Colonic mucosa (tissue), 4 donors: ENCODE measurements around the gene ARID3A. TPM values are rescaled to one million over a fixed set of nuclear protein-coding genes. Genes with fewer than 3 reads are reported as not detected.
A peak's percentile ranks its signal among the peaks of the same experiment; 100 is the strongest.

Experiments
- DNase-seq: peaks from one replicate; pipeline ENCODE4 v3.0.0-alpha.2; 2020
- H3K27ac ChIP-seq: fragments of 200-600 bp; one replicate; pipeline ENCODE4 v1.8.0; 2021
- H3K27me3 ChIP-seq: fragments of 200-600 bp; one replicate; pipeline ENCODE4 v1.8.0; 2021
- H3K36me3 ChIP-seq: fragments of 200-600 bp; one replicate; pipeline ENCODE4 v1.8.0; 2021
- H3K4me1 ChIP-seq: fragments of 200-600 bp; one replicate; pipeline ENCODE4 v1.8.0; 2021; ENCODE audit warnings: mild to moderate bottlenecking
- H3K4me3 ChIP-seq: fragments of 200-600 bp; one replicate; pipeline ENCODE4 v1.8.0; 2021
- H3K9ac ChIP-seq, 2 donors: one replicate each; pipeline ENCODE4 v1.7.0; 2013; ENCODE audit warnings: control low read depth in 2 of 2, low read depth in 2 of 2, low read length in 2 of 2
- H3K9me3 ChIP-seq: fragments of 200-600 bp; one replicate; pipeline ENCODE4 v1.8.0; 2021
- CTCF ChIP-seq: fragments of 200-600 bp; IDR thresholded peaks from one replicate; pipeline ENCODE4 v1.8.0; 2022; ENCODE audit warnings: antibody characterized with exemption, mild to moderate bottlenecking
- intact Hi-C: fragments of 100-400 bp; cut with DNase I; formaldehyde crosslinking; loops from one replicate; pipeline ENCODE4 v1.14.1; 2022
- total RNA-seq, 2 donors: library from RNA; stranded (reverse); fragmentation: NEBNext Ultra II Directional in 1 of 2; extraction: Animal tissue kit (Norgen Biotek cat#: 25700) in 1 of 2; gene quantifications; one replicate each; pipeline ENCODE4 v1.2.1, GENCODE V29; 2021
- donor health status: healthy.
- donor health status: DM: no; HTN: no; CAD: no.
- donor health status: DM: no; HTN: no; CAD: no.

Gene ARID3A
- total RNA-seq, 2 donors from 2014 or later: 8.7 to 13.0 TPM

- Histone ChIP-seq H3K9ac (no peak overlapping the region), H3K4me3 (no peak overlapping the region), H3K36me3 (no peaks in the 10 kb centered on the region), H3K9me3 (no peaks in the 10 kb centered on the region), H3K4me1 (peaks cover 27% of the 10 kb centered on the region), H3K27me3 (peaks cover 43% of the 10 kb centered on the region), H3K27ac (no peak overlapping the region)
- no peak for DNase-seq
- intact Hi-C loops: loop anchor here (5.0 kb wide), 1 partner anchor 51 kb away; no protein-coding TSS in a partner anchor
- TF ChIP-seq CTCF: no peak
Observed at GRCh38 chr19:918481-919198, 7.2 kb upstream of the ARID3A start.

GRCh38 chr19:919199-920050 lies 6.4 kb upstream of the ARID3A start:
- intact Hi-C loops: loop anchor here (2.0 to 5.0 kb wide), 3 partner anchors 52 to 149 kb away; no protein-coding TSS in a partner anchor
- no peak for TF ChIP-seq CTCF
- no peak overlapping the region for H3K27ac ChIP-seq
- no peaks in the 10 kb centered on the region for H3K36me3 ChIP-seq
- H3K9ac ChIP-seq: peak overlapping the region in 1 of 2 donors; percentile 2
- H3K4me1 ChIP-seq: peaks cover 25% of the 10 kb centered on the region
- peaks cover 43% of the 10 kb centered on the region for H3K27me3 ChIP-seq
- peak overlapping the region; percentile 19 for H3K4me3 ChIP-seq
- no peak for DNase-seq
- no peaks in the 10 kb centered on the region for H3K9me3 ChIP-seq

GRCh38 chr19:920051-920864 lies 5.6 kb upstream of the ARID3A start:
- peaks cover 43% of the 10 kb centered on the region for H3K27me3 ChIP-seq
- no peak for TF ChIP-seq CTCF
- peaks cover 25% of the 10 kb centered on the region for H3K4me1 ChIP-seq
- intact Hi-C loops: loop anchor here (2.0 kb wide), 2 partner anchors 65 to 149 kb away; no protein-coding TSS in a partner anchor
- H3K36me3 ChIP-seq: no peaks in the 10 kb centered on the region
- H3K27ac ChIP-seq: no peak overlapping the region
- H3K4me3 ChIP-seq: peak overlapping the region; percentile 19
- H3K9me3 ChIP-seq: no peaks in the 10 kb centered on the region
- H3K9ac ChIP-seq: peak overlapping the region in 1 of 2 donors; percentile 24
- no peak for DNase-seq

- no peak for DNase-seq
- TF ChIP-seq CTCF: no peak
- peaks cover 11% of the 10 kb centered on the region for H3K27me3 ChIP-seq
- intact Hi-C loops: no loop called here
- peak overlapping the region; percentile 91 for H3K4me3 ChIP-seq
- no peaks in the 10 kb centered on the region for H3K9me3 ChIP-seq
- H3K4me1 ChIP-seq: peaks cover 6% of the 10 kb centered on the region
- no peak overlapping the region for H3K27ac ChIP-seq
- H3K9ac ChIP-seq: peak overlapping the region; percentile 70 to 86
- no peaks in the 10 kb centered on the region for H3K36me3 ChIP-seq
Observed at GRCh38 chr19:924553-925086, 1.2 kb upstream of the ARID3A start.

GRCh38 chr19:925087-925525 lies 729 bp upstream of the ARID3A start:
- H3K9ac ChIP-seq: peak overlapping the region; percentile 70 to 86
- intact Hi-C loops: no loop called here
- H3K36me3 ChIP-seq: no peaks in the 10 kb centered on the region
- no peaks in the 10 kb centered on the region for H3K9me3 ChIP-seq
- peaks cover 7% of the 10 kb centered on the region for H3K27me3 ChIP-seq
- peak overlapping the region; percentile 78 for H3K27ac ChIP-seq
- DNase-seq: peak; percentile 59
- H3K4me3 ChIP-seq: peak overlapping the region; percentile 91
- H3K4me1 ChIP-seq: peaks cover under 1% of the 10 kb centered on the region
- no peak for TF ChIP-seq CTCF
